NCI-H748 treated with DMSO at 0.1 percent for 48 hours (cell line): Measurements from ENCODE around the gene KRTAP10-3.

Experiments used
- DNase-seq: peaks from one replicate; lab custom pipeline; 2025; lab: John Stamatoyannopoulos, UW

Gene KRTAP10-3

GRCh38 chr21:44516342-44516741 is 42.3 kb downstream of the KRTAP10-3 start:
- DNase-seq: no peak

- DNase-seq: no peak
Measured at GRCh38 chr21:44515359-44516165, 43.0 kb downstream of the KRTAP10-3 start.

- no peak for DNase-seq
Measured at GRCh38 chr21:44514746-44515358, 43.7 kb downstream of the KRTAP10-3 start.

- no peak for DNase-seq
Measured at GRCh38 chr21:44514218-44514520, 44.4 kb downstream of the KRTAP10-3 start.

GRCh38 chr21:44513389-44514217 is 45.0 kb downstream of the KRTAP10-3 start:
- DNase-seq: no peak

- no peak for DNase-seq
Measured at GRCh38 chr21:44512496-44513388, 45.9 kb downstream of the KRTAP10-3 start.

- DNase-seq: no peak
Measured at GRCh38 chr21:44511938-44512275, 46.7 kb downstream of the KRTAP10-3 start.

GRCh38 chr21:44511219-44511937 is 47.2 kb downstream of the KRTAP10-3 start:
- no peak for DNase-seq

GRCh38 chr21:44510508-44511218 is 47.9 kb downstream of the KRTAP10-3 start:
- peak; percentile 59 for DNase-seq

- no peak for DNase-seq
Measured at GRCh38 chr21:44510109-44510507, 48.5 kb downstream of the KRTAP10-3 start.

GRCh38 chr21:44509539-44509938 is 49.1 kb downstream of the KRTAP10-3 start:
- no peak for DNase-seq

- no peak for DNase-seq
Measured at GRCh38 chr21:44508711-44509445, 49.7 kb downstream of the KRTAP10-3 start.

GRCh38 chr21:44508426-44508710 is 50.2 kb downstream of the KRTAP10-3 start:
- DNase-seq: no peak
